Endothelial cell of umbilical vein (primary cell): Measurements from ENCODE around the gene OARD1.

Experiments used
- CTCF ChIP-seq, 2 donors: IDR thresholded peaks; 1 replicate in 1 of 2; 2 replicates in 1 of 2; pipeline ENCODE4 v1.5.1; 2011; ENCODE audit warnings: low read length in 2 of 2, mild to moderate bottlenecking in 2 of 2, moderate library complexity in 2 of 2, control low read depth in 1 of 2, inconsistent platforms in 1 of 2, low read depth in 1 of 2; ENCODE audit not compliant: insufficient read depth in 1 of 2; ENCODE audit errors: extremely low read depth in 1 of 2
- EZH2 ChIP-seq: IDR thresholded peaks from 2 replicates; pipeline ENCODE4 v1.6.1; 2012; ENCODE audit warnings: borderline replicate concordance, low read depth, mild to moderate bottlenecking, moderate library complexity, low read length, inconsistent platforms; ENCODE audit not compliant: severe bottlenecking
- GATA2 ChIP-seq: IDR thresholded peaks from 2 replicates; pipeline ENCODE4 v1.7.0; 2011; ENCODE audit warnings: low read depth, mild to moderate bottlenecking, moderate library complexity, mixed read lengths, low read length; ENCODE audit not compliant: insufficient read length, insufficient read depth
- MAX ChIP-seq: IDR thresholded peaks from 2 replicates; pipeline ENCODE4 v1.6.1; 2011; ENCODE audit not compliant: insufficient read depth, insufficient read length
- POLR2A ChIP-seq: IDR thresholded peaks from 2 replicates; pipeline ENCODE4 v1.6.1; 2012; ENCODE audit warnings: low read depth, mild to moderate bottlenecking, control low read depth, low read length
- POLR2AphosphoS5 ChIP-seq: IDR thresholded peaks from 2 replicates; pipeline ENCODE4 v1.6.1; 2012; ENCODE audit warnings: low read depth, mild to moderate bottlenecking, control low read depth, low read length, moderate library complexity; ENCODE audit not compliant: insufficient read depth

GRCh38 chr6:41073203-41073967 lies 1.2 kb upstream of the OARD1 start:
- TF ChIP-seq CTCF (IDR thresholded peaks at IDR 0.05; ENCODE audit: extremely low read depth in 1 of 2, insufficient read depth in 1 of 2, low read depth in 1 of 2, low read length in 2 of 2) = peak; percentile 11 to 29
- TF ChIP-seq MAX = no peak
- TF ChIP-seq POLR2A = peak; percentile 92
- TF ChIP-seq GATA2 = no peak
- no peak for TF ChIP-seq EZH2
- peak; percentile 85 for TF ChIP-seq POLR2AphosphoS5
